ENCODE results near the gene RARA.
A peak's percentile ranks its signal among the peaks of the same experiment; 100 is the strongest.

Gene RARA

GRCh38 chr17:40315678-40316570 is 6.9 kb downstream of the RARA start:
- no peak for DNase-seq (ENCODE audit: extremely low read depth in 1 of 2, low read depth in 1 of 2)

DNA sequence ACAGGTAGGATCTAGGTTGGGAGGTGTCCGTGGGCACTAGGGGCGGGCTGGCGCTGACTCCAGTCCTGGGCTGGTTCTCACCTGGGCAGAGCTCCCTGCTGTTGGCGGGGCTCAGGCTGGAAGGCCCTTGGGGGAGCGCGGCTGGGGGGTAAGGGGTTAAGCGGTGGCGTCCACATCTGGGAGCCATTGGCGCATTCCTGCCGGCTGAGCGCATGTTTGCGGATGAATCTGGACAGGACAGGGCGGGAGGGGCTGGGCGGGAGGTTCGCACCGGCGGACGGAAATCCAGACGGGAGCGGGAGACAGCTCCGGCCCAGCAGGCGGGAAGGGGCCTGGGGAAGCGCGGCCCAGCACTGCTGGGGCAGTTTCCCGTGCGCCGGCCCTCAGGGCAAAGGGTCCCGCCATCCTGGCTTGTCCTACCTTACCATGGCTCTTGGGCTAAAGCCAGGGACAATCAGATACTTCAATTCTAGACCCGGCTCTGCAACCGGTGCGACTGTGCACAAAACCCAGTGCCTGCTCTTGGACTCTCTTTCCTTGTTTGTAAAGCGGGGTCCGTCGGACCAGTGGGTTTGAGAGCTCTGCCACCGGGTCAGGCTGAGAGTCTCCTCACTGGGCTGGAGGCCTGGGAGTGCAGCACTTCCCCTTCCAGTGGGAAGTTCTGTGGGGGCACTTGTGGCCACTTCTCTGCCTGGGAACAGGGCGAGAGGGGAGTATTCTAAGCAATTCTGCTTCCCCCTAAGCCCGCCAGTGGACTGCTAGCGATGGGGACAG is 7.8 kb downstream of the RARA start:
- no peak for DNase-seq (ENCODE audit: extremely low read depth in 1 of 2, low read depth in 1 of 2)

DNA sequence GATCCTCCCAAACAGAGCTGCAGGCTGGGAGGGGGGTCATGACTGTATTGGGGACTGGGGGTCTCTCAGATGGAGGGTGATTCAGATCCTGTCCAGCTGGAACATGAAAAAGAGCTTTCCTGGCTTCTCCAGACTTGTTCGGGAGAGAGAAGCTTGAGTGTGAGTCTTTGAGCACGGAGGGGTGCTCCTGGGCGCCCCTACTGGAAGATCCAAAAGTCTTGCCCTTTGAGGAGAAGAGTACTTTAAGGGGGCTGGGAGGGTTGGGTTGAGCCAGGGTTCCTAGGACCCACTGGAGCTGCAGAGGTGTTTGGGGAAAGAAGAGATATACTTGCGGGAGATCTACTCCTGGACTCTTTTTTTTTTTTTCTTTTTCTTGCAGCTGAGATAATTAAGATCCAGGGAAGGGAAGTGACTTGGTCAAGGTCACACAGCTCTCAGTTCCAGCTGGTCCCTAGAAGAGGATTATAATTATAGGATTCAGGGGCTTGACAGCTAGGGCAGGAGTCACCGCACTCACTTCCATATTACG is 8.4 kb downstream of the RARA start:
- DNase-seq (ENCODE audit: extremely low read depth in 1 of 2, low read depth in 1 of 2): no peak

DNA sequence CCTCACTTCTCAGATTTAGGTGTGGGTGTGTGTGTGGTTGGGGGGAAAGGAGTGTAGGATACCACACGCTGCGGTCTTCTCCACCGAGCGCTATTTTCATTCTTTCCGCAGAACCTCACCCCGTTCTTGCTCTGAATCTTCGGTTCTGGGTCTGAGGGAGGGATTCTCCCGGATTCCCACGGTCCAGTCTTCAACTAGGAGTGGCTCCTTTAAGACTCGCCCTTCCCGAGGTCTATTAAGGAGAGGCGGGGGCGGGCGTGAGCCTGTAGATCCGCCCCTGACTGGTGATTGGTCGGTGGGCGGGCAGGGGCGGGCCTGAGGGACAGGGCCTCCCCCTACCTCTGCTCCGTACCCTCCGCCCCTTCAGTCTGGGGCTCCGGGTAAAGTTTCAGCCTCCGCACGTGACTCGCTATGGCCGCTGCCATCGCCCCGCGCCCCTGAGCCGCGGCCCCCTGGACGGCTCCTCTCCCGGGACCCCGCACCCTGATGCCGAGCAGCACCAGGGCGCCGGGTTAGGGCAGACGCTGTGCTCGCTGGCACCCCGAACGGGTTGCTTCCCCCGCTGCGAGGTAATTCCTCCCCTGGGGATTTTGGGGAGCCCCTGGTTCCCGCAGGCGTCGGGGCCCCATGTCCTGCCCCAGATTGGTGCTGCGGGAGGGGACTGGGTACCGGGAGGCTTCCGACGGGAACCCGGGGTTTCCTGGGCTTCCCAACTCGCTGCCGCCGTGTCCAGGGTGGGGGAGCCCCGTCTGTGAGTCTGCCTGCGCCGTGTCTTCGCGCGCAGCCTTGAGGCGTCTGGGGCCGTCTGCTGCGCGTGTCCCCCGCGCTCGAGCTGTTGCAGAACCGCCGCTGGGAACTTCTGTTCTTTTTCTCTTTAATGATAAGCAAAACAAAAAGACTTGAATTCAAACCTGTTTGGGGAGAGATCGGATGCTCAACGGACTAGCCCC is 9.2 kb downstream of the RARA start:
- peak; percentile 85 to 87 for DNase-seq (ENCODE audit: extremely low read depth in 1 of 2, low read depth in 1 of 2)

- DNase-seq (ENCODE audit: extremely low read depth in 1 of 2, low read depth in 1 of 2): no peak
Observed at GRCh38 chr17:40318830-40319391, 9.9 kb downstream of the RARA start.

DNA sequence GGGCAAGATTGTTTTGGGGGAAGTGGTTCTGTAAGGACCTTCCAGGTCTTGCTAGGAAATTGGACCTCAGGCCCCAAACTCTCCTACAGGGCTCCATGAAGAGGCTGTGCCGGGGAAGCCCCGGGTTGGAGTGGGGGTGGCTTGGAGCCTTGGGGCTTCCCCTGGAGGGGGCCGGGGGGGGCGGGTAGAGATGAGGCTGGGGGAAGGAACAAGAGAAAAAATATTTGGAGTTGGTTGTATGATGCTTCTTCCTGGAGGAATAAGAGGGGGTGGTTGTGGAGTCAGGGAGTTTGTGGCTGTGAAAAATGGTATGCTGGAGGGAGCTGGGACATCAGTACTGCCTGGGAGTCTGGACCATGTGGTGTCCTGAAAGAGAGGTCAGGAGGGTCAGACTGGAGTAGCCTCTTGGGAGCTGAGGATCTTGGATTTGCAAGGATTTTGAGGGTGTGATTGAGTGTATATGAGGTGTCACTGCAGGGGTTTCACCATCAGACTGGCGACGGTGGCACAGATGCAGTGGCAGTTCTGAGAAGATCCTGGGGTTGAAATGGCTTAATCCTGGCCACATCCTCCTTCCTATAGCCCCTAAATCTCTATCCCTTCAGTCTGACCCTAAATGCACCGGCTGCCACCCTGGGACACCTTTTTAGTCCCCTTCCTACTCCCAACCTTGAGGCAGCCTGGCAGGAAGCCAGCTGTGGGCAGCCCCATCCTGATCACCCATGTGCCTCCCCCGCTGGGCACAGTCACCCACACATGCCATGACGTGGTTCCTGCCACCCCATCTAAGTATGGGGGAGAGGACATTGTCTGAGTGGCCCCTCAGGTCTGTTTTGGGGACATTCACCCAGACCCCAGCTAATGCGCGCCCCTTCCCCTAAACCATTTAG is 10.9 kb downstream of the RARA start:
- DNase-seq (ENCODE audit: extremely low read depth in 1 of 2, low read depth in 1 of 2): no peak

DNA sequence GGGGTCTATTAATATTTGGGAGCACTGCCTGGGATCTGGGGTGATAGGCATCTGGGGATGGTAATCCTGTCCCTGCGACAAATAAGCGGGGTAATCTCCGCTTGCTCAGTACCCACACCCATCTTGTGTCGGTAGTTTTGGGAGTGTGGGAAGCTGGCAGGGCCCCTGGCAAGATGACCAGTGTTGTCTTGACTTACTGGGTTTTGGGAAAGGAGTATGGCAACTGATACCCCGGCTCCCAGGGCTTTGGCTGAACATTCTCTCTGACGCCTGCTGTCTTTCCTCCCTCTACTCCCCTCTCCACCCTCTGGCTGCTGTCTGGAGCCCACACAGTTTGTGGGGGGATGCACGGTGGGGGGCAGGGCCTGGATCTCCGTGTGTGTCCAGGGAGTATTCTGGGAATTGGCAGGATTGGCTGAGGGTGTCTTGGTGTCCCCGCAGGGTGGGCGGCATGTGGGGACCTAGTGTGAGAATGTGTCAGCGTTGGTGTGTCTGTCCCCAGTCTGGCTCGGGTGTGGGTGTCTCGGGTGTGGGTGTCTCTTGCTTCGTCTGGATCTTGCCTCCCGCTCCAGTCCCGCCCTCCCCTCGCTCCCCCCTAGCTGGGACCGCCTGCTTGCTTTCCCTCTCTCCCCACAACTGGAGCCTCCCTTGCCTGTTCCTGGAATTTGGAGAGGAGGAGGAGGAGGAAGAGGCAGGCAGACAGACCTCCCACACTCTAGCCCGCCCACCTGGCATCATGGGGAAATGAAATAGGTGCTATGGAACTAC is 12.0 kb downstream of the RARA start:
- DNase-seq (ENCODE audit: extremely low read depth in 1 of 2, low read depth in 1 of 2): no peak

DNA sequence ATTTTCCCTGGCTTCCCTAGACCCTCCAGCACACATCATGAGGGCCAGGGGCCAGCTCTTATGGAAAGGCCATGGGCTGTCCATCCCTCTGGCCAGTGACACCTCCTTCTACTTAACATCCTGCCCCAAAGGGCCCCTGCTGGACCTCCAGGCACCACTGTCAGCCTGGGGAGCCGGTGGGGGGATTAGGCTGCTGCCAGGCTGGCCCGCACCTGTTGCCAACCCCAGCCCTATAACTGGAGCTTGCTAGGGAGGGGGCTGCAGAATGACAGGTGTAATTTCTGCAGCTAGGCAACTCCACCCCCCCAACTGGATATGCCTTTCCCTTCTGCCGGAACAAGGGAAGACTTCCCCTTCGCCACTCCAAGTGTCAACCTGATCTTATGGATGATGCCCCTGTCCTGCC is 12.5 kb downstream of the RARA start:
- no peak for DNase-seq (ENCODE audit: extremely low read depth in 1 of 2, low read depth in 1 of 2)

- DNase-seq (ENCODE audit: extremely low read depth in 1 of 2, low read depth in 1 of 2): no peak
Observed at GRCh38 chr17:40321961-40322357, 13.0 kb downstream of the RARA start.

DNA sequence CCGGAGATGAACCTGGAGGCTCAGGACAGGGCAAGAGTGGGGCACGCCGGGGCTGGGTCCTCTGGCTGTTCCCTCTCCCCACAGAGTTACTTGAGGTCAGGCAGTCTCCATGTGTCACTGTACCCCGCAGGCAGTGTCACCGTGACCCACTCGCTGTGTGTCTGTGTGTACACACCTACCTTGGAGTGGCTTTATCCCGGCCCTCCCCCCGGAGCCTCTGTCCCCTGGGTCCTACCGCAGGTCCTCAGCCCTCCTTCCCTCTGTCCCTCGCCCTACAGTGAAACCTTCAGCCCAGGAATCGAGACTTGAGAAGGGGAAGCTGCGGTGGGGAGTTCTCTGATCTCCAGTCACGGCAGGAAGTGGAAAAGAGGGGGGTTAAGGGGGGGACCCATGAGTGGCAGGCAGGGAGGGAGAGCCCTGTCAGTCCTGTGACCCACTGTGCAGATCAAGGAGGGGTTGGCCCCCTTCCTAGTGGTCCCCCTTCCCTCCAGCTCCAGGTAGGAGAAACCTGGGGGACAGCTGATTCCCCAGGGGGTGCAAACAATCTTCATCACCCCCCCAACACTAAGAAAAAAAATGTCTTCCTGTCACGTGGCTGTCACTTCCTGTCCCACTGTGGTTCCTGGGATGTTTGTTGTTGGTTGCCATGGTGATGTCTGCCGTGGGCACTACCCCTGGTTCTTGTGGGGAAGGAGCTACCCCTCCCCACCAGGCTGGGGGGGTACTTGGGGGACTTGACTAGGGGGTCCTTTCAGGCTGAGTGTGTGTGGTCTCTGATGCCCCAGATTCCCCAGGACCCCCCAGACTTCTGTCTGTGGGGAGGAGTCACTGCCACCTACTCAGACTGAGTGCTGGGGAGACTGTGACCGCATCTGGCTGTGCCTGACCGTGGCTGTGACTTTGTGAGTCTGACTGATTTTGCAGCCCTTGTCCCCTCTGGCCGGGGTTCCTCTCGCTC is 13.7 kb downstream of the RARA start:
- DNase-seq (ENCODE audit: extremely low read depth in 1 of 2, low read depth in 1 of 2): peak; percentile 74 to 81

DNA sequence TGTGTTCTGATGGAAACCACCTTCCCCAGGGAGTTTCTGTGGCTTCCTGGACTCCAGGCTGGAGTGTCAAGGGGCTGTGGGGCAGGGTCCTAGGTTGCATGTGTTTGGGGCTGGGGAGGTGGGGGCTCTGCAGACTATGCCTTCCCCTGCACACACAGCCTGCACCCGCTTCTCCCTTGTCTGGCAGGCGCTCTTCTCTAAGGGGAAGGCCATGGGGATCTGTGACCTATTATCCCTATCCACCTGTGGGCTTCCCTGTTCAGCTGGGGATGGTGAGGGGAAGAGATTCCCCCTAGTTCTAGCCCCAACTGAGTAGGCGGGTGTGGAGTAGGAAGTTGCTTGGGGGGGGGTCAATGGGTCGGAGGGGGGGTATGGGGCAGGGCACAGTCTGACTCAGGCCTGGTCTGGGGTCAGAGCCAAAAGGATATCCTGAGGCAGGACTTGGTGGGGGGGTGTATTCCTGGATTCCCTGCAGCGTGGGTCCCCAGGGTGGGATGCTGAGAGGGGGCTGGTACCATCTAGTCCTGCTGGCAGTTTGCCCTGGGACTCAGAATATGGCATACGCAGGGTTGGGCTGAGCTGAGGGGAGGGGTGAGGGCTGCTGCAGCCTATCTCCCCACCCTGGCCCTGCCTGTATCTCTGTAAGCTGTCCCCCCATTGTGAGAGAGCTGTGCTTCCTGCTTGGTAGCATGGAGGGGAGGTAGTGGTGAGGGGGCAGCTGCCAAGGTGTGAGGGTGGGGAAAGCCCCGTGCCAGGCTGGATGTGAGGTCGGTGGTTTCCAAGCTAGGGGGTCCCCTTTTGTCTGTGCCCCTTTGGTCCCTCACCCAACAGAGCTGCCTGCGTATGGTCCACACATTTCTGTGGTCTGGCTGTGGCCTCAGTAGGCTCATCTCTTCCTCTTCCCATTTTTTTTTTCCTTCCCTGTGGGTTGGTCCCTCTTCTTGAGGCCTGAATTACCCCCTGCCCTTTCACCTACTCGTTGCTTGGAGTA is 14.7 kb downstream of the RARA start:
- no peak for DNase-seq (ENCODE audit: extremely low read depth in 1 of 2, low read depth in 1 of 2)

GRCh38 chr17:40325156-40326013 is 16.4 kb downstream of the RARA start:
- no peak for DNase-seq (ENCODE audit: extremely low read depth in 1 of 2, low read depth in 1 of 2)

DNA sequence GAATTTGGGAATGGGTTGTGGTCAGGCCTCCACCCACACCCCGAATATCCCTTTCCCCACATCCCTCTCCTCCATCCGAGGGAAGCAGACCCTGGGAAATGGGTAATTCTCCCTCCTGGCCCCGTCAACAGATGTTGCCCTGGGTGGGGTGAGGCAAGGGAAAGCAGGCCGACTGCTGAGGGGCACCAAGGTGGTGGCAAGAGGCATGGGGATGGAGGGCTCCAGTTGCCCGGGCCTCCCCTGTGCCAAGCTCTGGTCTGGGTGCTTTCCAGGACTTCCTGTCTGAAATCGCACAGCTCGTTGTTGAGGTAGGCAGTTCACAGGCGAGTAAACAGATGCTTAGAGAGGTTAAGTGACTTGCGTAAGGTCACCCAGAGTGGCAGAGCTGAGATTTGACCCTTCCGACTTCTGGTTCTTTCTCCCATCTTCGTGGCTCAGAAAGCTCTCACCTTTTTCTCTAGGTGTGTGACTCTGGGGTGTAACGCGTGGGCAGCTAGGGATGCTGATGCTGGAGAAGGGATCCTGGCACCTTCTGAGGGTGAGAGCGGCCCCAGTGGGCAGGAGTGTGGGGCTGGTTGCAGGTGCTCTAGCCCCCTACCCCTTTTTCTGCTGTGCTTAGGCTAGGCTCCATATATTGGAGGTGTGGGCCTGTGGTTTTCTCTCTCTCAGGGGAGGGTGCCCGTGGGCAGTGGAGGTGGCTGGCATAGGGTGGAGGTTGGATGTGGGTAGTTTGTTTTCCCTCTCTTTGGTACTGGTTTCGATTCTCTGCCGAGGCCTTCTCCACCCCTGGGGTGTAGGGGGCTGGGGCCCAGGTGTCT is 17.2 kb downstream of the RARA start:
- DNase-seq (ENCODE audit: extremely low read depth in 1 of 2, low read depth in 1 of 2): no peak

DNA sequence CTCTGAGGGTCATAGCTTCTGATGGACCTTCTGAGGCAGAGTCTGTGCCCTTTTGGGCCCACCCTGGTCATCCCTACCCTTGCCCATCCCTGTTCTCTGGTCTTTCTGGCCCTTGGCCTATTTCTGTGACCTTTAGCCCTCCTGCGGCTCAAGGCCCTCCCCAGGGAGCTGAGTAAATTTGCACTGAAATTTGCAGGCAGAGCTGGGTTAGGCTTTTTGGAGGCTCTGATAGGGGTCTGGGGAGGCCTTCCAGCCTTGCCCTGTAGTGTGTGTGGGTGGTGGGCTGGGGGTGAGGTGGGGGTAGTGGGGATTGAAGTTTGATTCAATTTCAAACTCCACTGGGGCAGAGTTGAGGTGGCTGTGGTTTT is 17.8 kb downstream of the RARA start:
- DNase-seq (ENCODE audit: extremely low read depth in 1 of 2, low read depth in 1 of 2): no peak
